HCT116 (cell line): ENCODE results near the gene DENND1C. TPM values are rescaled to one million over a fixed set of nuclear protein-coding genes. Genes with fewer than 3 reads are reported as not detected.

Source experiments
- ATAC-seq: fragments of 200-7000 bp; cut with Tn5 transposase; 2 replicates; pipeline ENCODE4 v1.9.1; 2020; ENCODE audit warnings: mild to moderate bottlenecking, moderate library complexity
- BruUV-seq: library from RNA; stranded (reverse); fragments of 400-500 nt; replicated peaks from 2 replicates; lab custom pipeline; 2021; lab: Mats Ljungman, UMichigan
- CTCF ChIA-PET: fragments of 300-600 bp; sonication (Branson Sonifier 250); formaldehyde crosslinking; loops from one replicate; lab custom pipeline; 2021; ENCODE audit warnings: antibody characterized with exemption; lab: Charles Lee
- POLR2A ChIA-PET: fragments of 300-600, 350-600 bp; sonication (Branson Sonifier 250); formaldehyde crosslinking; loops from one replicate; lab custom pipeline; 2021; ENCODE audit warnings: antibody characterized with exemption; lab: Charles Lee
- RAD21 ChIA-PET, 2 experiments: fragments of 300-600 bp; sonication (Branson Sonifier 250); formaldehyde crosslinking; loops; one replicate each; lab custom pipeline; 2023; ENCODE audit warnings: low total read pairs in 2 of 2; ENCODE audit not compliant: uncharacterized antibody in 2 of 2, unreplicated experiment in 2 of 2, low non-redundant PET in 1 of 2; lab: Charles Lee
- DNase-seq: peaks from one replicate; pipeline ENCODE4 v3.0.0-alpha.2; 2010; ENCODE audit warnings: low read depth, low spot score
- H2AFZ ChIP-seq: fragments of 200-600 bp; shearing (Covaris generic), sonication (generic); 2 replicates; pipeline ENCODE4 v1.6.1; 2017; ENCODE audit warnings: low read depth, mixed run types, mixed read lengths, antibody characterized with exemption, low read length; ENCODE audit not compliant: poor library complexity, severe bottlenecking
- H3K27ac ChIP-seq: 2 replicates; pipeline ENCODE4 v1.5.1; 2012; ENCODE audit warnings: low read depth, low read length
- H3K27me3 ChIP-seq: fragments of 200-600 bp; sonication (generic); 2 replicates; pipeline ENCODE4 v1.6.1; 2016; ENCODE audit warnings: mixed run types, low read length, mixed read lengths; ENCODE audit not compliant: insufficient read depth
- H3K36me3 ChIP-seq, 2 experiments: fragments of 200-500 bp in 1 of 2; fragments of 200-600 bp in 1 of 2; sonication (Bioruptor generic) in 1 of 2; sonication (generic) in 1 of 2; 2 replicates each; pipeline versions ENCODE4 v1.5.1 to v1.6.1; 2014 to 2016; ENCODE audit warnings: low read length in 2 of 2, inconsistent platforms in 1 of 2, mixed read lengths in 1 of 2, mixed run types in 1 of 2; ENCODE audit not compliant: insufficient read depth in 2 of 2, control insufficient read depth in 1 of 2
- H3K4me1 ChIP-seq, 2 experiments: fragments of 200-600 bp in 1 of 2; sonication (generic) in 1 of 2; 2 replicates each; pipeline versions ENCODE4 v1.5.1 to v1.6.1; 2012 to 2017; ENCODE audit warnings: low read length in 2 of 2, inconsistent platforms in 1 of 2, mild to moderate bottlenecking in 1 of 2, mixed read lengths in 1 of 2, mixed run types in 1 of 2, moderate library complexity in 1 of 2; ENCODE audit not compliant: insufficient read depth in 2 of 2, control insufficient read depth in 1 of 2
- H3K4me2 ChIP-seq: fragments of 200-600 bp; sonication (generic); 2 replicates; pipeline ENCODE4 v1.6.1; 2017; ENCODE audit warnings: mixed run types, low read length, mixed read lengths
- H3K4me3 ChIP-seq, 2 experiments: fragments of 200-600 bp in 1 of 2; sonication (generic) in 1 of 2; replicated peaks in 1 of 2; 2 replicates each; pipeline ENCODE4 v1.5.1; 2011 to 2016; ENCODE audit warnings: low read length in 2 of 2, control low read depth in 1 of 2, low read depth in 1 of 2, mild to moderate bottlenecking in 1 of 2, mixed read lengths in 1 of 2, mixed run types in 1 of 2
- H3K79me2 ChIP-seq: fragments of 200-600 bp; sonication (generic); 2 replicates; pipeline ENCODE4 v1.6.1; 2017; ENCODE audit warnings: mild to moderate bottlenecking, mixed run types, low read length, moderate library complexity, mixed read lengths; ENCODE audit not compliant: insufficient read depth
- H3K9ac ChIP-seq: fragments of 200-600 bp; sonication (generic); 2 replicates; pipeline ENCODE4 v1.6.1; 2016; ENCODE audit warnings: low read length, mixed read lengths
- H3K9me2 ChIP-seq: fragments of 200-600 bp; sonication (generic), shearing (Covaris generic); 2 replicates; pipeline ENCODE4 v1.6.1; 2017; ENCODE audit warnings: mixed run types, mild to moderate bottlenecking, moderate library complexity; ENCODE audit not compliant: insufficient read depth
- H3K9me3 ChIP-seq, 2 experiments: fragments of 200-500 bp in 1 of 2; fragments of 200-600 bp in 1 of 2; sonication (Bioruptor generic) in 1 of 2; sonication (generic) in 1 of 2; 2 replicates each; pipeline ENCODE4 v1.6.1; 2014 to 2017; ENCODE audit warnings: low read length in 2 of 2, mixed read lengths in 2 of 2, inconsistent platforms in 1 of 2, low read depth in 1 of 2, mild to moderate bottlenecking in 1 of 2, mixed run types in 1 of 2, moderate library complexity in 1 of 2; ENCODE audit not compliant: control insufficient read depth in 1 of 2, insufficient read depth in 1 of 2
- H4K20me1 ChIP-seq: fragments of 200-600 bp; sonication (generic), shearing (Covaris generic); 2 replicates; pipeline ENCODE4 v1.6.1; 2017; ENCODE audit warnings: mixed run types, mild to moderate bottlenecking, moderate library complexity; ENCODE audit not compliant: insufficient read depth
- CEBPB ChIP-seq: IDR thresholded peaks from 2 replicates; pipeline ENCODE4 v1.6.1; 2012; ENCODE audit warnings: low read depth
- EGR1 ChIP-seq: IDR thresholded peaks from 2 replicates; pipeline ENCODE4 v1.6.1; 2012; ENCODE audit warnings: low read depth
- ELF1 ChIP-seq: IDR thresholded peaks from 2 replicates; pipeline ENCODE4 v1.6.1; 2012; ENCODE audit warnings: low read depth, borderline replicate concordance
- EZH2 ChIP-seq: fragments of 200-600 bp; sonication (generic); IDR thresholded peaks from 2 replicates; pipeline ENCODE4 v1.6.1; 2017; ENCODE audit warnings: antibody characterized with exemption, mixed run types
- FOSL1 ChIP-seq: IDR thresholded peaks from 2 replicates; pipeline ENCODE4 v1.6.1; 2012; ENCODE audit warnings: low read depth
- JUND ChIP-seq: IDR thresholded peaks from 2 replicates; pipeline ENCODE4 v1.6.1; 2012
- POLR2AphosphoS5 ChIP-seq: IDR thresholded peaks from 2 replicates; pipeline ENCODE4 v1.6.1; 2011; ENCODE audit warnings: mild to moderate bottlenecking, low read depth, low read length, moderate library complexity
- RAD21 ChIP-seq: IDR thresholded peaks from 2 replicates; pipeline ENCODE4 v1.6.1; 2012; ENCODE audit warnings: low read depth, mild to moderate bottlenecking
- SIN3A ChIP-seq: IDR thresholded peaks from 2 replicates; pipeline ENCODE4 v1.6.1; 2012; ENCODE audit warnings: low read depth
- SRF ChIP-seq: IDR thresholded peaks from 2 replicates; pipeline ENCODE4 v1.6.1; 2012; ENCODE audit warnings: low read depth
- TCF7L2 ChIP-seq: IDR thresholded peaks from 2 replicates; pipeline ENCODE4 v1.7.0; 2011; ENCODE audit warnings: borderline replicate concordance, inconsistent platforms; ENCODE audit not compliant: insufficient read depth, insufficient read length; ENCODE audit errors: extremely low read depth
- ZFX ChIP-seq: fragments of 450-650 bp; IDR thresholded peaks from 2 replicates; pipeline ENCODE4 v1.6.1; 2017
- ZNF274 ChIP-seq: fragments of 200-500 bp; sonication (Bioruptor generic); IDR thresholded peaks from 2 replicates; pipeline ENCODE4 v1.6.1; 2014; ENCODE audit warnings: mild to moderate bottlenecking, low read depth, low read length, inconsistent platforms
- intact Hi-C: fragments of 100-400 bp; cut with micrococcal nuclease; formaldehyde crosslinking; loops from 2 replicates; pipeline ENCODE4 v1.10.0; 2022
- total RNA-seq: library from RNA; stranded (reverse); gene quantifications from one replicate; pipeline ENCODE4 v1.2.1, GENCODE V29; 2021; ENCODE audit not compliant: unreplicated experiment
- TF ChIP-seq, protein P1 (sequence below): IDR thresholded peaks from 2 replicates; pipeline ENCODE4 v1.6.1; 2012
- TF ChIP-seq, protein P2 (sequence below): IDR thresholded peaks from 2 replicates; pipeline ENCODE4 v1.6.1; 2012; ENCODE audit warnings: low read depth
- TF ChIP-seq, protein P3 (sequence below): IDR thresholded peaks from 2 replicates; pipeline ENCODE4 v1.6.1; 2012

DENND1C gene
- total RNA-seq, 1 experiment from 2014 or later: 0.54 TPM

DNA sequence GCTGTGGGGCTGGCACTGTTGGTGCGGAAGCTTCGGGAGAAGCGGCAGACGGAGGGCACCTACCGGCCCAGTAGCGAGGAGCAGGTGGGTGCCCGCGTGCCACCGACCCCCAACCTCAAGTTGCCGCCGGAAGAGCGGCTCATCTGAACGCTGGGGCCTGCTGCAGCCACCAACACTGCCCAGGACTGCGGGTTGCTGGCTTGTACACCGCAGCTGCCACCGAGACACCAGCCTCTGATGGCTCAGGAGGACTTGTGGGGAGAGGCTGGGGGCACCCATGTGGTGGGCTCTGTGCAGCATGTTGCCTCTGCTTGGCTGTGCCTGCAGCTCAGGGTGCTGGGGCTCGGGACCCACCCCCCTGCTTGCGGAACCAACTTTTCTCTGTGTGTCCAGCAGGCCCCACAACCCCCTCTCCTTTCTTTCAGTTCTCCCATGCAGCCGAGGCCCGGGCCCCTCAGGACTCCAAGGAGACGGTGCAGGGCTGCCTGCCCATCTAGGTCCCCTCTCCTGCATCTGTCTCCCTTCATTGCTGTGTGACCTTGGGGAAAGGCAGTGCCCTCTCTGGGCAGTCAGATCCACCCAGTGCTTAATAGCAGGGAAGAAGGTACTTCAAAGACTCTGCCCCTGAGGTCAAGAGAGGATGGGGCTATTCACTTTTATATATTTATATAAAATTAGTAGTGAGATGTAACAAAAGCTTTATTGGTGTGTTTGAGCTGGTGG, 14.9 kb downstream of the DENND1C start:
- no peaks in the 10 kb centered on the region for H3K27me3 ChIP-seq
- DNase-seq (no peak), ATAC-seq (no peak)
- BruUV-seq: no TSS peak
- H3K4me1 ChIP-seq: peaks cover 11 to 14% of the 10 kb centered on the region in 2 experiments; a peak in 3 of 4 replicates
- no peaks in the 10 kb centered on the region for H3K9me2 ChIP-seq
- H3K36me3 ChIP-seq: peaks cover 0 to 10% of the 10 kb centered on the region in 2 experiments; a peak in 2 of 4 replicates
- TF ChIP-seq SIN3A: no peak
- ChIA-PET RAD21 (interaction anchor here in 1 of 2 experiments (0.7 kb wide), 1 partner anchor 276 kb away, joined by 3 read pairs; no protein-coding TSS in a partner anchor), POLR2A (no interaction called here), CTCF (no interaction called here)
- H3K9me3 ChIP-seq: no peaks in the 10 kb centered on the region
- H3K79me2 ChIP-seq: peaks cover 14% of the 10 kb centered on the region
- no peak overlapping the region for H3K4me2 ChIP-seq
- H3K9ac ChIP-seq: no peak overlapping the region
- no peak overlapping the region for H3K27ac ChIP-seq
- H4K20me1 ChIP-seq: no peaks in the 10 kb centered on the region
- intact Hi-C loops: no loop called here
- H3K4me3 ChIP-seq: no peak overlapping the region
- H2AFZ ChIP-seq: no peak overlapping the region

DNA sequence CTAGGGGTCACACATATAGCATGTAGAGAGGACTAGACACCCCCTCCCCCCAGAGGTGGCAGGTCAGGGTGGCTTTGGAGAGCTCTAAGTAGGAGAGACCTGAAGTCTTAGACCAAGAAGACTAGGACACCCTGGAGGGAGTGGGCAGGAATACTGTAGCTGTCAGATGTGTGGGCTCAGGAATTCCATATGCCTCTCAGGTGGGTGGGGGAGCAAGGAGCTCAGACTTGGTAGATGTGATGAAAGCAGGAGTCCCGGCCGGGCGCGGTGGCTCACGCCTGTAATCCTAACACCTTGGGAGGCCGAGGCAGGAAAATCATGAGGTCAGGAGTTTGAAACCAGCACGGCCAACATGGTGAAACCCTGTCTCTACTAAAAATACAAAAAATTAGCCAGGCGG, 15.9 kb downstream of the DENND1C start:
- Histone ChIP-seq H3K4me1 (peaks cover 11 to 17% of the 10 kb centered on the region in 2 experiments; a peak in 3 of 4 replicates), H3K79me2 (peaks cover 14% of the 10 kb centered on the region), H3K4me3 (peak overlapping the region in 1 of 2 experiments; percentile 95; a peak in 1 of 4 replicates), H3K4me2 (peak overlapping the region; percentile 93), H2AFZ (no peak overlapping the region), H3K27ac (no peak overlapping the region), H3K9me2 (no peaks in the 10 kb centered on the region), H3K9me3 (no peaks in the 10 kb centered on the region), H3K27me3 (no peaks in the 10 kb centered on the region), H3K36me3 (peaks cover 0 to 10% of the 10 kb centered on the region in 2 experiments; a peak in 2 of 4 replicates), H3K9ac (no peak overlapping the region; the same call in 1 of the 2 replicates), H4K20me1 (no peaks in the 10 kb centered on the region)
- ChIA-PET CTCF (no interaction called here), POLR2A (no interaction called here), RAD21 (no interaction called here)
- TF ChIP-seq ELF1 (no peak), TCF7L2 (no peak), ZNF274 (no peak), JUND (no peak), SRF (no peak), RAD21 (no peak), FOSL1 (no peak), CEBPB (no peak), EGR1 (no peak), EZH2 (no peak), ZFX (no peak), POLR2AphosphoS5 (no peak)
- TF ChIP-seq, protein P1, sequence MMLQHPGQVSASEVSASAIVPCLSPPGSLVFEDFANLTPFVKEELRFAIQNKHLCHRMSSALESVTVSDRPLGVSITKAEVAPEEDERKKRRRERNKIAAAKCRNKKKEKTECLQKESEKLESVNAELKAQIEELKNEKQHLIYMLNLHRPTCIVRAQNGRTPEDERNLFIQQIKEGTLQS: no peak
- TF ChIP-seq, protein P2, sequence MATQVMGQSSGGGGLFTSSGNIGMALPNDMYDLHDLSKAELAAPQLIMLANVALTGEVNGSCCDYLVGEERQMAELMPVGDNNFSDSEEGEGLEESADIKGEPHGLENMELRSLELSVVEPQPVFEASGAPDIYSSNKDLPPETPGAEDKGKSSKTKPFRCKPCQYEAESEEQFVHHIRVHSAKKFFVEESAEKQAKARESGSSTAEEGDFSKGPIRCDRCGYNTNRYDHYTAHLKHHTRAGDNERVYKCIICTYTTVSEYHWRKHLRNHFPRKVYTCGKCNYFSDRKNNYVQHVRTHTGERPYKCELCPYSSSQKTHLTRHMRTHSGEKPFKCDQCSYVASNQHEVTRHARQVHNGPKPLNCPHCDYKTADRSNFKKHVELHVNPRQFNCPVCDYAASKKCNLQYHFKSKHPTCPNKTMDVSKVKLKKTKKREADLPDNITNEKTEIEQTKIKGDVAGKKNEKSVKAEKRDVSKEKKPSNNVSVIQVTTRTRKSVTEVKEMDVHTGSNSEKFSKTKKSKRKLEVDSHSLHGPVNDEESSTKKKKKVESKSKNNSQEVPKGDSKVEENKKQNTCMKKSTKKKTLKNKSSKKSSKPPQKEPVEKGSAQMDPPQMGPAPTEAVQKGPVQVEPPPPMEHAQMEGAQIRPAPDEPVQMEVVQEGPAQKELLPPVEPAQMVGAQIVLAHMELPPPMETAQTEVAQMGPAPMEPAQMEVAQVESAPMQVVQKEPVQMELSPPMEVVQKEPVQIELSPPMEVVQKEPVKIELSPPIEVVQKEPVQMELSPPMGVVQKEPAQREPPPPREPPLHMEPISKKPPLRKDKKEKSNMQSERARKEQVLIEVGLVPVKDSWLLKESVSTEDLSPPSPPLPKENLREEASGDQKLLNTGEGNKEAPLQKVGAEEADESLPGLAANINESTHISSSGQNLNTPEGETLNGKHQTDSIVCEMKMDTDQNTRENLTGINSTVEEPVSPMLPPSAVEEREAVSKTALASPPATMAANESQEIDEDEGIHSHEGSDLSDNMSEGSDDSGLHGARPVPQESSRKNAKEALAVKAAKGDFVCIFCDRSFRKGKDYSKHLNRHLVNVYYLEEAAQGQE: no peak
- TF ChIP-seq, protein P3, sequence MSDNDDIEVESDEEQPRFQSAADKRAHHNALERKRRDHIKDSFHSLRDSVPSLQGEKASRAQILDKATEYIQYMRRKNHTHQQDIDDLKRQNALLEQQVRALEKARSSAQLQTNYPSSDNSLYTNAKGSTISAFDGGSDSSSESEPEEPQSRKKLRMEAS: no peak
- no peak for DNase-seq
- intact Hi-C loops: no loop called here
- BruUV-seq: no TSS peak
- ATAC-seq: no peak
